SHP77 (cell line): ENCODE data around the gene TRAF4.

Experiments
- DNase-seq, 2 experiments: peaks; one replicate each; lab custom pipeline; 2025; lab: John Stamatoyannopoulos, UW

The TRAF4 gene, protein sequence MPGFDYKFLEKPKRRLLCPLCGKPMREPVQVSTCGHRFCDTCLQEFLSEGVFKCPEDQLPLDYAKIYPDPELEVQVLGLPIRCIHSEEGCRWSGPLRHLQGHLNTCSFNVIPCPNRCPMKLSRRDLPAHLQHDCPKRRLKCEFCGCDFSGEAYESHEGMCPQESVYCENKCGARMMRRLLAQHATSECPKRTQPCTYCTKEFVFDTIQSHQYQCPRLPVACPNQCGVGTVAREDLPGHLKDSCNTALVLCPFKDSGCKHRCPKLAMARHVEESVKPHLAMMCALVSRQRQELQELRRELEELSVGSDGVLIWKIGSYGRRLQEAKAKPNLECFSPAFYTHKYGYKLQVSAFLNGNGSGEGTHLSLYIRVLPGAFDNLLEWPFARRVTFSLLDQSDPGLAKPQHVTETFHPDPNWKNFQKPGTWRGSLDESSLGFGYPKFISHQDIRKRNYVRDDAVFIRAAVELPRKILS

DNA sequence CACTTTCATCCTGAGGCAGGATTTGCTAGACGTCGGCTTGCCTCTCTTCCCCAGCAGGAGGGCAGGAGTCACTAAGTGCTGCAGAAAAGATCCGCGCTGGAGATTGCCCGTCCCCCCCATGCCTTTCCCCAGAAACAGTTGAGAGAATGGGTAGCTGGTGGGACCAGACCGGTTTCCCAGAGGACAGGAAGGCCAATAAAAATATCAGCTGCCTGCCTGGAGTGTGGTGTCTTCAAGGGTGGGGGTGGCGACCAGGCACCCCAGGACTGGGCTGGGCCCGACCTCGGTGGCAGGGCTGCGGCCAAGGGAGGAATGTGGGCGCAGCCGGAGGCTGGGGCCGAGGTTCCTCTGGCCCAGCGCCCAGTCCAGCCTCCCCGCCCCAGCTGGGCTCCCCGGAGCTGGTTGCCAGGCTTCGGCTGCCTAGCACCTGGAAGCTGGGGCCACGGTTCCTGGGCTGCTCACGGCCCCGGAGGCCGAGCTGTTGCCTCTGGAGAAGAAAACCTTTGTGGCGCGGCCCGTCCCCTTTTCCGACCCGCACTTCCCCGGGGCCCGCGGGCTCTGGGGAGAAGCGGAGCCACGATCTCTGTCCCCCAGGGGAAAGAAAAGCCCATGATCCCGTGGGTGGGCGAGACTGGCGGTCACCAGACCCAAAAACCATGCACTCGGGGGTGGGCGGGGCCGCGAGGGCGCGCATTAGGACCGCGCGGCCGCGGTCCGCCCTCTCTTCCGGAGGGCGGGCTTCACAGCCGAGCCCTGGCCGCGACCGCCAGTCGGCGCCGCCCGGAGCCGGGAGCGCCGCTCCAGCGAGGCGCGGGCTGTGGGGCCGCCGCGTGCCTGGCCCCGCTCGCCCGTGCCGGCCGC, at the start of gene TRAF4:
Gene TRAF4, plus strand, starts transcription at position 769 of the 861 bp plus-strand sequence. CDS start 102 bp downstream, outside the sequence.
- peak; percentile 72 to 79 for DNase-seq

DNA sequence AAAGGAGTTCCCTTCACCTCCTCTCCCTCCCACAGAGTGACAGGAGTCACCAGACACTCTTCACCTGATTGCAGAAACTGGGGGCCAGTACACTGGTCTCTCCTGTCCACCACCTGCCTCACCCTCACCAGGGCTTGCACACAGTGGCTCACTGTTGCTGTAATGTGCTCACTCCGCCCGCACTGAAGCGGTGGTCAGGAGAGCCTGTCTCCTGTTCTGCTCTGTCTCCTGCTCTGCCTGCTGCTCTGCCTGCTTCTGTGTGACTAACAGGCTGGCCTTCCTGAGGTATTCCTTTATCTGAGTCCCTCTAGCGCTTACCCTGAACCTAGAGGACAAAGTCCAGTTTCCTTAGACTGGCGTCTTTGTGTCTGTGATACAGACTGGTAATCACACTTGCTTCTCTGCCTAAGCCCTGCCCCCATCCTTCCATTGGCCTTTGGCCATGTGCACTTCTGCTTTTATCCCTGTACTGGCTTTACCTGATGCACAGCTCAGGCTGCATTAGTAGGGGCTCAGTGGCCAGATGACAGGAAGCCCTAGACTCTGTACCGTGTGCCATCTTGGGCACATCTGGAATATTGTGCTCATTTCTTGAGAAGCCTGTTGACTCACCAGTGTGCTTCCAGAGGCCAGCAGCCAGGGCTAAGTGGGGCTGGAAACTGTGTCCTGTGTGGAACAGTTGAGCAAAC, 45.4 kb upstream of the TRAF4 start:
- no peak for DNase-seq

DNA sequence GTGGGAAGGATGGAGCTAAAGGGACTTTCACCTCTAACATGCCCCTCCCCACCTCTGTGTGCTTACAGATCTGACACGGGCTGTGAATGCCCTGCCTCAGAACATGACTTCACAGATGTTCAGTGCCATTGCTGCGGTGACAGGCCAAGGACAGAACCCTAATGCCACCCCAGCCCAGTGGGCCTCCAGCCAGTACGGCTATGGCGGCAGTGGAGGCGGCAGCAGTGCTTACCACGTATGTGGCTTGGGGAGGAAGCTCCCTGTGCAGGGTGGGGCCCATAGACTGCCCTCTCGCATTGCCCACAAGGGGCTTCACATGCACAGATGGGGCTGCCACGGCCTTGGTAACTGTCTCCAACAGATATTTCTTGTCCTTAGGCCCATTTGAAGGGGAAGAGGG, 43.5 kb upstream of the TRAF4 start:
- DNase-seq, result no peak

DNA sequence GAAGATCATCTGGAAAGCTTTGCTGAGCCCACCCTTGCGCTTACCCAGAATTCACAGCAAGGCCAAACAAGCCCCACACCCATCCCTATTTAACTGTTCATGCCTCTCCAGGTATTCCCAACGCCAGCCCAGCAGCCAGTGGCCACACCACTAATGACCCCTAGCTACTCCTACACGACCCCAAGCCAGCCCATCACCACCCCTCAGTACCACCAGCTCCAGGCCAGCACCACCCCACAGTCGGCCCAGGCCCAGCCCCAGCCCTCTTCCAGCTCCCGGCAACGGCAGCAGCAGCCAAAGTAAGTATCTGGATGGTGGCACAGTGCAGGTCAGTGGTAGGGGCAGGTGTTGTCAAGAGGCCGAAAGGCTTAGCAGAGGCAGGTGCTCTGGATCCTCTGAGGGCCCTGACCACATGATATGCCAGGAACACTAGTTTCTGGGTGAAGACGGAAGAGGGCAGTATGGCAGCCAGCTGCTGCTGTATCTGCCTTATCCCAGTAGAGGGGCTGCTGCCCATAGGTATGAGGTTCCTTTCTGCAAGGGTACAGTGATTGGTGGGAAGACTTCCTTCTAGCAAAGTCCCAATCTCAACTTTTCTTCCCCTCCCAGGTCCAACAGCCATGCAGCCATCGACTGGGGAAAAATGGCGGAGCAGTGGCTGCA, 42.9 kb upstream of the TRAF4 start:
- peak; percentile 60 to 76 for DNase-seq

DNA sequence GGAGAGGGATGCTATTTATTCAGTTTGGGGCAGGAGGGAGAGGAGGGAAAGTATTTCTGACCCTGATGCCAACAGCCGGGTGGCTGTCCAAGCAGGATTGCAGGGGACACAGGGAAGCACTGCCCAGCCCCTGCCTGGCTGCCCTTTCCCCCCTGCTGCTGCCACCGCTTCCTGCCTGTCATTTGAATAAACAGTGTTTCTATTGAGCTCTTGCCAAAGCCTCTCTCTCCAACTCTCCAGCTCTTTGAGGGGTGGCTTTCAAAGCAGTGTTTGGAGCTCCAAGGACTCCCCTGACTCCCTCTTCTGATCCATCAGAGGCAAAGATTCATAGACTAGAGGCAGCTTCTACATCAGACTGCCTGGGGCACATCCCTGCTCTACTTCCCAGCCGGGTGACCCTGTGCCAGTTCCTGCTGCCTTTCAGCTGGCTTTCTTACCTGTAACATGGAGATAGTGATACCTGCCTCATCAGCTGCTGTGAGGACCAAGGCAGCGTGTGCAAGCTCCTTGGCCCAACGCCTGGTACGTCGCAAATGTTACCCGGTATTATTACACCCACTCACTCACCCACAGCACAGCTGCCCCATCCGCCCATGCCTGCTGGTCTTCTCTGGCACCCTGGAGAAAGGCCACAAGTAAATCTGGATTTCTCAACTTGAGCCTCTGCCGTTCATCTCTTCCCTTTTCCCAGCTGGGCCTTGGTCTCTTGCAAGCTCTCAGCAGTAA, 41.6 kb upstream of the TRAF4 start:
- no peak for DNase-seq

DNA sequence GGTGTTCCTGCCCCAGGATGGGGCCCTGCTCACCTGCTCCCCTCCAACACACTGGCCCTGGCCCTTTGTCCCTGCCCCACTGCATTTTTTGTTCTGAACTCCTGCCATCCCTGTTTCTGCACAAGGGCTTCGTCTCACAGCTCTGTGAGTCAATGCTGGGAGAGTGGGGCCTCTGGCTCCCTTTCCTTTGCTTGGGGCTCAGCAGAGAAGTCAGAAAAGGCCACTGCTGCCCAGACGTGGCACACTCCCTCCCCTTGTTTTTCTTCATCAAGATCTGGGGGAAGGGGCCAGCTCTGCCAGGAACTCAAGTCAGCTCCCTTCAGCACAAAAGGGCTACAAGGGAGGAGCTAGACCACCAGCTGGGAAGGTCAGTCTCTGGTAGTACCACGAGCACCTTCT, 41.1 kb upstream of the TRAF4 start:
- DNase-seq, result no peak

DNA sequence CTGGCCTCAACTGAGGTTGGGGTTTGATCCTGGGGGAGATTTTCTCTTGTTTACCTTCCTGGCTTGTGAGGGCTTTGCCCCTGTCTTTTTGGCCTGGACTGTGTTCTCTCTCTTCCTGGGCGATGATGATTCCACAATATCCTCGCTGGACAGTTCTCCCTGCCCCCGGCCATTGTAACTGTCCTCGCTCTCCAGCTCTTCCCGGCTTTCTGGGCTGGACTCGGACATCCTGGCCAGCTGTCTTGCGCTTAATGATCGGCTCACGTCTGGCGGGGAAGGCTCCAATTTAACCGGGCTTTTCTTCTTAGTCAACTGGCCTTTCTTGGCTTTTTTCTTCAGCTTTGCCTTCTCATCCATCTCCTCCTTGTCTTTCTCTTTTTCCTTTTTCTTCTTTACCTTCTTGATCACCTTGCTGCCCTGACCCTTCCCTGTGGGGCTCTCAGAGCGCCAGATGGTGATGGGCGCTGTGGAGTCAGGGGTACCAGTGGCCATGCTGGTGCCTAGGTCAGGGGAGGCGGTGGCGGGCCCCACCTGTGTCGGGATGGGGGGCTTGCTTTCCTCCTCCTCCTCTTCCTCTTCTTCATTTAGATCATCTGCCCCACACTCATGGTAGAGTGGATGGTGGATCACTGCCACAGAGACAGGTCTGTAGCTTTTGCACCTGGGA, 40.1 kb upstream of the TRAF4 start:
- no peak for DNase-seq

DNA sequence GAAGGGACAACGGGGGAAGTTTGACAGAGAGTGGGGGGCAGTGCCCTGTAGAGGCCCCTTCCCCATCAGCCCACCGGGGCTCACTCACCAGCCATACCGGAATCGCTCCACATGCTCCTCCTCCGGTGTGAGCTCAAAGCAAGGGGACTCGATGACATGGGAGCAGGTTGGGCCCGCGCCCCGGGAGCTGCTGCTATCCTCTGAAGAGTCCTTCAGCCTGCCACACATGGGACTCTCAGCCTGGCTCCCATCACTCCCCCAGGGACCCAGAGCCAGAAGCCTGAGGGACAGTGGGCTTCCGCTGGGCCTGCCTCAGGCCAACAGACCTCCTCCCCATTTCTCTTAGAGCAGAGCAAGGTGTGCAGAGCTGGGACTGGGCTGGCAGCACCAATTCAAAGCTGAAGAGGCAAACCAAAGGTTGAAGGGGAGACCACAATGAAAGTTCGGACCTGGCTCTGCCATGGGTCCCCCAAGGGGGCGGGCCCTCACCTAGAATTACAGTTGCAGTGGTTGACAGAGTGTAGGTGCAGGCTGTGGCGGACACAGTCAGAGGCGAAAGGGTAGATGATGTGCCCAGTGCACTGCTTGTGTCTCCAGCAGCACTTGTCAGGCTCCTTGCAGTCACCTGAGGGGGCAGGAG, 39.5 kb upstream of the TRAF4 start:
- no peak for DNase-seq

DNA sequence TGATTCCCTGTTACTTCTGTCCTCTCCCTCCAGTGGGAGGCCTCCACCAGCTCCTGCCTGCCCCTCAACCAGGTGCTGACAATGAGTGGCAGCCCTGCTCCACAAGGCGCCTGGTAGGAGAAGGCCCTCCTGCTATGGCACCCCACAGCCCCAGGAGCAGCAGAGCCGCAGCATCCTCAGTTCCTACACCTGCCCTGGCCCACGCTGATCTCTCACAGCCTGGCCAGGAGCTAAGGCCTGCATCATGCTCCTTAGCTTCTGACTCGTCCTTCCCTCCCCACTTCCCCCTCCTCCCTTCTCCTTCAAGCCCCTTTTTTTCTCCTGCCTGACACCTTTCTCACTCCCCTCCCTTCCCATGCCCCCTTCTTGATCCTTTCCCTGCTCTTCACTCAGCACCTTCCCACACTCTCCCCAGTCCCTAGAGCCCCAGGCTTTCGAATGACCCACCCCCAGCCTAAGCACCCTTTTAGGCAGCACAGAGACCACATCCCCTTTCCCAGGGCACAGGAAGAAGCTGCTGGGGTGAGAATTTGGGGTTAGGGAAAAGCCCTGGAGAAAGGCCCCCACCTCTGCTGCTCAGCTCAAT, 38.6 kb upstream of the TRAF4 start:
- no peak for DNase-seq

DNA sequence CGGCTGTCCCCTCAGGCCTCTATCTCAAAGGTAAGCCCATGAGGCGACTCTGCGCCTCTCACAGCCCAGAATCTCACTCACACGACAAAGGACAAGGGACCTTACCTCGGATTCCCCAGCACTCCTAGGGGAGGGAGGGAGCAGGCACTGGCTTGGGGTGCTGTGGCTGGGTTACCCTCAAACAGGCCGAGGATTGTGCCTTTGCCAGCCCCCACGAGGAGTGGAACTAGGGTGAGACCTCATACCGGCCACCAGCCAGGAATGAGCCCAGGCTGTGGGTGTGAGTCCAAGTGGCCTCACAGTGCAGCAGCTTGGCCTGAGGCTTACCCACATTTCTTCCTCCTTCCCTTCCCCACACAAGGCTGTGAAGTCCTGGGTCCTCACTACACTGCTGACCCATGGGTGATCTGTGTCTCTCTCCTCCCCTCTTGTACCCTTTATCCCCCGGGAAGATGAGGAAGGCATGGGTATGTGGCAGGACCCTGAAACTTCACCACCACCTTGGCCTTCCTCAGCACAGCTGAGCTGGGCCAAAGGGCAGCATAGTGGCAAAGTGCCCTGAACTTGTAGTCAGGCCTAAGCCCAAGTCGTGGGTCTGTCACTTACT, 38.0 kb upstream of the TRAF4 start:
- no peak for DNase-seq

DNA sequence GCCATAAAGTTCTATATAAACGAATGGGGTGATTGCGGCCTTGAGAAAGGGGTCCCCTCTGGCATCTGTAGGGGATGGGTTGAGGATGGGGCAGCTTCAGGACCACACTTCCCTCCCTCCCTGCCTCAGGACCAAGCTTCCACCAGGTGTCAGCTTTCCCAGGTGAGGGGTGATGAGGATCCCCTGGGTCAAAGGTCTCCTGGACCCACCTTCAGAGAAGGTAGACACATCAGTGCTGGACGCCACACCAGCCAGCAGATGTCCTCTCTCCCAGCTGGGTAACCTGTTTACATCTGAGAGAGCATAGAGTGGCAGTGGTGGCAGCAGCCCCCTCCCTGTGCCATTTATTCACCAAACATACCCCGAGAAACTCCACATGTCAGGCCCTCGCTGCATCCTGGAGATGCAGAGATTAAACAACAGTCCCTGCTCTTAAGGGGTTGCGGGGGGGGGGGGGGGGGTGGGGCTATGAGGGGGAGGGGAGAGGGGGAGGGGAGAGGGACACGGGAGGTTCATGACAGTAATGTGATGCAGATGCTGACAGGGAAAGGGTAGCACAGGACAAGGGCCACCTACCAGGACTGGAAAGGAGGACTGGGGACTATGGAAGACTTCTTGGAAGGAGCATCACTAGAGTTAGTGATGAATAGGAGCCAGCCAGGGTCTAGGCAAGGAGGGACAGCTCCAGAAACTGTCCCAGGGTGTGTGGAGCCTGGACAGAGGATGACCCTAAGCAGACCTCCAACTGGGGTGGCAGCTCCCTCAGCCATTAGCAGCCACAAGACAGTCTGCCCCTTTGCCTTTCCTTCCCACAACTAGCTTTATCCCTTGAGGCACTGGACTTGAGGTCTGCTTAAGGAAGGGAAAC, 37.1 kb upstream of the TRAF4 start:
- DNase-seq, result no peak

DNA sequence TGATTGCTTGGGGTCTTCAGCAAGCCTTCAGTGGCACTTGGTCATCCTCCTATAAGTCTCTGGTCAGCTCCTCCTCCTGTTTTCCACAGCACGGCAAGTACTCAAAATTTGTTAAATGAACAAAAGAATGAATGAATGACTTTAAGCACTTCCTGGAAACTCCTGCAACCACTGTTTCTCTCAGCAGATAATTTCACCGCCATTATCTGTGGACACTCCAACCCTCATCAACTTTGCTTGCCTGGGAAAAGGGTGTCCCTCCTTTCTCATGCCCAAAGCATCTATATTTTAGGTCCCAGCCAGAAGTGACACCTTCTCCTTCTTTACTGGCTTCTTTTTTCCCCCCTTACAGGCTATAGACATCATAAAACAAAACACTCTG, 36.5 kb upstream of the TRAF4 start:
- DNase-seq, result no peak

DNA sequence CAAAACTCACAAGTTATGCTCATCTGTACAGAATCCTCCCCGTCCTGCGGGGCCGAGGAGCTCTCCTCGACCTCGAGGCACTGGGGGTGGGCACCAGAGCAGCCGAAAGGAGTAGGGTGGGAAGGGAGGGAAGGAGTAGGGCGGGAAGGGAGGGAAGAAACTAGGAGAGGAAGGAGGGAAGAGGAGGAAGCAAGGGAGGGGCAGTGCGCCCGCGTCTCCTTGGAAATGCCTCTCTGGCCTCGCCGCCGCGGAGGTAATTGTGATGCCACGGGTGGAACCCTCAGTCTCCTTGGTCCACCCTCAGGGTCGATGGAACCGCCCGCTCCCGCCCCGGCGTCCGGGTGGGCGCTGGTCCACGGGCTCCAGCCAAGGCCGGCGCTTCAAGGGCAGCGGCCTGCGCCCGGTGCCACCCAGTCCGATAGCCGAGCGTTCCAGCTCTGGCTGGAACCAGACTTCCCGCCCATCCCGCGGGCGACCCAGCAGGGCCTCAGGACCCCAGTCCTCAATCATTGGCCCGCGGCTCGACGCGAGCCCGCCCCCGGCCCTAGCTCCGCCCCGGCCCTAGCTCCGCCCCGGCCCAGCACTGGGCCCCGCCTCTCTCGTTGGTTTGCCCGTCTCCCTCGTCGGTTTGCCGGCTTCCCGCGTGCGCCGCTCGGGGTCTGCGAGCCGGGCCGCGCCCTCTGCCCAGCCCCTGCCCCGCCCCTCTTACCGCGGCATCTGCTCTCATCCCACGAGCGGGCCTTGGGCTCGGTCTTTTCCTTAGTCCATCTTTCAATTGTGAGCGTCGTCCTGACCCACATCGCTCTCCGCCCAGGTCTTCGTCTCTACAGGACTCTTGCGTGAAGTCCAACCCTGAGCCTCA, 32.7 kb upstream of the TRAF4 start:
- peak; percentile 86 to 96 for DNase-seq

DNA sequence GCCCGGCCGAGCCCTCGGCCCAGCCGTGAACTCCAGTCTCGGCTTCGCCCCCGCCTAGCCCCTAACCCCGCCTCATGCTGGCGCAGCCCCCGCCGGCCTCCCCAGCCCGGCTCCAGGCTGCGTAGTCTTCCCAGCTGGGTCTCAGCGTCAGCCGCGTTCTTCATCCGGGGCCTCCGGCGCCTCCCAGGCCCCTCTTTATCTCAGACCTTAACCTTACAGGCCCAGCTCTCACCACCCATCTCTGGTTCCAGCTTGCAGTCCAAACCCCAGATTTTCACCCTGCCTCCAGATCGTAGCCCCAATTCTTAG, 32.1 kb upstream of the TRAF4 start, which contains the start of gene PROCA1:
Gene PROCA1, minus strand, starts transcription at position 166 of the 309 bp plus-strand sequence. CDS start 228 bp downstream, outside the sequence.
- DNase-seq, result peak; percentile 43 to 50

DNA sequence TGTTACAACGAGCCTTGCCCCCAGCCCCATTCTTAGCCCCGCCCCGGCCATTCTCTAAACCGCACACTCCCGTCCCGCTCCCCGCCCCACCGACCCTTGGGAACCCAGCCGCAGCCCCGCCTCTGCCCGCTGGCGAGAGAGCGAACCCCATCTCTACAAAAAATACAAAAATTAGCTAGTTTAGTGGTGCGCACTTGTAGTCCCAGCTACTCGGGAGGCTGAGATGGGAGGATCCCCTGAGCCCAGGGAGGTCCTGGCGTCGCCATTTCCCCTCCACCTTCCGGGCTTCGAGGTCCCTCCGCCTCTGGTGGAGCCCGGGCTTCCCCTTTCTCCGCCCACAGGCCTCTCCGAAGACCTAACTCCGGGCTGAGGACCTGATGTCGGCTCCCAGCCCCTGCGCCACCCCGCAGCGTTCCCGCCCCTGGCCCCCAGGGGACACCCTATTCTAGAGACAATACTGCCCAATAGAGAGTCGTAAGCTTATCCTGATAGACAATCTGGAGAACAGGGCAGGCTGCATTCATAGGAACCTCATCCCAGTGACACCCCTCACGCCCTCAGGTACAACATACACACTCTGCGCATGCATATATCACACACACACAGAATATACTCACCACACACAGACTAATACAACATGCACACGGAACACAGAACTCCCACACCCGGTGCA, 31.6 kb upstream of the TRAF4 start:
- peak; percentile 13 to 58 for DNase-seq

DNA sequence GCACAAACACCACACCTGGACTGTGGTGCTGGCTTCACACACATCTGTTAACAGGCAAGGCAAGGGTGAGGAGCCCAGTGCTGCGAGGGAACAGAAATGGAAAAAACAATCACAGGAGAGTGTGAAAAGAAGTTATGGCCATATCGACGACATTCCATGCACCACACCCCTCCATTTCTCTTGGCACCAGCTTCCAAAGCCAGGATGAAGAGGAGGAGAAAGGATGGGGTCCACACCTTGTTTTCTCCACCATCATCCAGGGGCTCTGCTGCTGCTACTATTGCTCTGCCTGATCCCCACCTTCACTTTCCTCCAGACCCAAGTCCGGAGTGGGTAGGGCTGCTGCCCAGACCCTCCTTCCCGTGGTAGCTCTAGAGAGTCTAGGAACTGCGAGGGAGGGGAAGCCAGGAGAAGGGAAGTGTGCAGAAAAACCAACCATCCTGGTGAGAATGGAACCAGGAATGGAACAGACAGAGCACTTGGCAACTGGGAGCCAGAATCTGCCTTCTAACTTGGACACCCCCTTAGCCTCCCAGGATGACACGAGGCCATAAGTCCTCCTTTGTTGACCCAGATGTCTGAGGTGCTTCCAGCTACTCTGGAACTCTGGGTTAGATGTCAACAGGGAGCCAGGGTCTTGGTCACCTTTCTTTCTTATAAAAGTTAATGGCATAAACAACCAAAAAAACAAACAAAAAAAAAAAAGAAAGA, 31.0 kb upstream of the TRAF4 start:
- no peak for DNase-seq
